Measurements from ENCODE around the gene ECM1. TPM values are rescaled to one million over a fixed set of nuclear protein-coding genes. Genes with fewer than 3 reads are reported as not detected.

The ECM1 gene
- total and polyA plus RNA-seq, 2 donors (not counting 1 experiment from before 2014, with no cell fraction given), result 25.1 to 108 TPM

GRCh38 chr1:150548632-150549495 is 41.0 kb downstream of the ECM1 start, which contains the start of gene ADAMTSL4:
Gene ADAMTSL4, plus strand, starts transcription at chr1:150549408. Its CDS starts 2,881 bp downstream, at chr1:150552289.
- peak; percentile 80 to 87 for DNase-seq (ENCODE audit: low read depth in 2 of 2)
- no peaks in the 10 kb centered on the region for H3K27me3 ChIP-seq (ENCODE audit: control insufficient read depth, insufficient read depth, low read length)
- no peak for TF ChIP-seq CTCF (conservative IDR thresholded peaks at IDR 0.05 in 1 of 2, IDR thresholded peaks at IDR 0.05 in 1 of 2; ENCODE audit: low read depth in 1 of 2, low read length in 2 of 2)
- TF ChIP-seq EZH2 (IDR thresholded peaks at IDR 0.05; ENCODE audit: low read length, missing control alignments), result no peak
- peaks cover 14% of the 10 kb centered on the region for H3K4me1 ChIP-seq (ENCODE audit: control insufficient read depth, extremely low read depth, insufficient read depth, low read length)
- peak within 1 kb of the TSS; percentile 74 for H3K27ac ChIP-seq (ENCODE audit: insufficient read depth, low read length)
- H3K9me3 ChIP-seq (ENCODE audit: control insufficient read depth, insufficient read depth, low read depth, low read length), result no peaks in the 10 kb centered on the region
- H4K20me1 ChIP-seq (ENCODE audit: control insufficient read depth, extremely low read depth, insufficient read depth, low read length), result no peaks in the 10 kb centered on the region
- peak within 1 kb of the TSS; percentile 61 for H3K9ac ChIP-seq (ENCODE audit: insufficient read depth, low read length)
- no peaks in the 10 kb centered on the region for H3K79me2 ChIP-seq (ENCODE audit: control insufficient read depth, insufficient read depth, low read length)
- peak within 1 kb of the TSS; percentile 87 for H3K4me2 ChIP-seq (ENCODE audit: extremely low read depth, insufficient read depth, low read length)
- H2AFZ ChIP-seq (ENCODE audit: low read length), result peak within 1 kb of the TSS; percentile 50
- H3K4me3 ChIP-seq (replicated peaks in 1 of 4; ENCODE audit: control extremely low read depth in 1 of 4, insufficient read depth in 1 of 4, low read depth in 3 of 4, low read length in 4 of 4), result peak within 1 kb of the TSS; percentile 49 to 77 (median 60)
- no peaks in the 10 kb centered on the region for H3K36me3 ChIP-seq (ENCODE audit: control insufficient read depth, insufficient read depth, low read length)

- peak overlapping the region; percentile 61 for H3K9ac ChIP-seq (ENCODE audit: insufficient read depth, low read length)
- peaks cover 1% of the 10 kb centered on the region for H3K36me3 ChIP-seq (ENCODE audit: control insufficient read depth, insufficient read depth, low read length)
- H3K27me3 ChIP-seq (ENCODE audit: control insufficient read depth, insufficient read depth, low read length), result no peaks in the 10 kb centered on the region
- TF ChIP-seq EZH2 (IDR thresholded peaks at IDR 0.05; ENCODE audit: low read length, missing control alignments) (no peak), CTCF (conservative IDR thresholded peaks at IDR 0.05 in 1 of 2, IDR thresholded peaks at IDR 0.05 in 1 of 2; ENCODE audit: low read depth in 1 of 2, low read length in 2 of 2) (no peak)
- no peak overlapping the region for H2AFZ ChIP-seq (ENCODE audit: low read length)
- no peaks in the 10 kb centered on the region for H3K9me3 ChIP-seq (ENCODE audit: control insufficient read depth, insufficient read depth, low read depth, low read length)
- H3K4me3 ChIP-seq (replicated peaks in 1 of 4; ENCODE audit: control extremely low read depth in 1 of 4, insufficient read depth in 1 of 4, low read depth in 3 of 4, low read length in 4 of 4), result peak overlapping the region; percentile 38 to 77 (median 60)
- H3K4me2 ChIP-seq (ENCODE audit: extremely low read depth, insufficient read depth, low read length), result peak overlapping the region; percentile 87
- peaks cover 14% of the 10 kb centered on the region for H3K4me1 ChIP-seq (ENCODE audit: control insufficient read depth, extremely low read depth, insufficient read depth, low read length)
- H4K20me1 ChIP-seq (ENCODE audit: control insufficient read depth, extremely low read depth, insufficient read depth, low read length), result no peaks in the 10 kb centered on the region
- no peaks in the 10 kb centered on the region for H3K79me2 ChIP-seq (ENCODE audit: control insufficient read depth, insufficient read depth, low read length)
- peak overlapping the region; percentile 56 for H3K27ac ChIP-seq (ENCODE audit: insufficient read depth, low read length)
- no peak for DNase-seq (ENCODE audit: low read depth in 2 of 2)
Measured at GRCh38 chr1:150549496-150550221, 41.8 kb downstream of the ECM1 start.
